HG02588 (cell line): Measurements from ENCODE around the gene KRT71.
"Not testable (repeated sequence)": the region's sequence is repeated elsewhere in the genome, so short reads cannot be mapped to it uniquely, and the experiment has no call there.

ENCODE experiments used
- ATAC-seq: cut with Tn5 transposase; IDR thresholded peaks from one replicate; pipeline ENCODE4 v1.9.1; 2021; ENCODE audit warnings: mild to moderate bottlenecking, moderate library complexity; ENCODE audit not compliant: unreplicated experiment

KRT71 gene

GRCh38 chr12:52552681-52553195, at the start of gene KRT71:
Gene KRT71, minus strand, starts transcription at chr12:52553145. Its CDS starts 68 bp downstream, at chr12:52553077.
- no peak for ATAC-seq

- ATAC-seq, result no peak
Measured at GRCh38 chr12:52602552-52602951, 49.6 kb upstream of the KRT71 start.

- no peak for ATAC-seq
Measured at GRCh38 chr12:52601671-52602070, 48.7 kb upstream of the KRT71 start.

GRCh38 chr12:52600941-52601481, 48.1 kb upstream of the KRT71 start, which contains the start of gene KRT72:
Gene KRT72, minus strand, starts transcription at chr12:52601463. Its CDS starts 11 bp downstream, at chr12:52601452.
- ATAC-seq, result no peak

- no peak for ATAC-seq
Measured at GRCh38 chr12:52600475-52600874, 47.5 kb upstream of the KRT71 start.

- ATAC-seq, result no peak
Measured at GRCh38 chr12:52600071-52600470, 47.1 kb upstream of the KRT71 start.

- no peak for ATAC-seq
Measured at GRCh38 chr12:52598966-52599365, 46.0 kb upstream of the KRT71 start.

- ATAC-seq, result not testable (repeated sequence)
Measured at GRCh38 chr12:52594237-52594636, 41.3 kb upstream of the KRT71 start.

- no peak for ATAC-seq
Measured at GRCh38 chr12:52591521-52591920, 38.6 kb upstream of the KRT71 start.

- no peak for ATAC-seq
Measured at GRCh38 chr12:52590021-52590420, 37.1 kb upstream of the KRT71 start.

- no peak for ATAC-seq
Measured at GRCh38 chr12:52587563-52587962, 34.6 kb upstream of the KRT71 start.

- ATAC-seq, result no peak
Measured at GRCh38 chr12:52585946-52586345, 33.0 kb upstream of the KRT71 start.

GRCh38 chr12:52585066-52585465, 32.1 kb upstream of the KRT71 start:
- no peak for ATAC-seq

GRCh38 chr12:52584156-52584682, 31.3 kb upstream of the KRT71 start:
- no peak for ATAC-seq

- ATAC-seq, result no peak
Measured at GRCh38 chr12:52582971-52583456, 30.1 kb upstream of the KRT71 start.

- ATAC-seq, result no peak
Measured at GRCh38 chr12:52582486-52582885, 29.5 kb upstream of the KRT71 start.

GRCh38 chr12:52581481-52581880, 28.5 kb upstream of the KRT71 start:
- no peak for ATAC-seq

GRCh38 chr12:52581066-52581465, 28.1 kb upstream of the KRT71 start:
- no peak for ATAC-seq

GRCh38 chr12:52580496-52580895, 27.6 kb upstream of the KRT71 start:
- ATAC-seq, result no peak

GRCh38 chr12:52579468-52580465, 26.8 kb upstream of the KRT71 start:
- ATAC-seq, result no peak

- no peak for ATAC-seq
Measured at GRCh38 chr12:52578469-52578868, 25.5 kb upstream of the KRT71 start.
